Measurements from ENCODE around the gene CNTNAP3B.
"Not testable (repeated sequence)": the region's sequence is repeated elsewhere in the genome, so short reads cannot be mapped to it uniquely, and the experiment has no call there.

CNTNAP3B gene

DNA sequence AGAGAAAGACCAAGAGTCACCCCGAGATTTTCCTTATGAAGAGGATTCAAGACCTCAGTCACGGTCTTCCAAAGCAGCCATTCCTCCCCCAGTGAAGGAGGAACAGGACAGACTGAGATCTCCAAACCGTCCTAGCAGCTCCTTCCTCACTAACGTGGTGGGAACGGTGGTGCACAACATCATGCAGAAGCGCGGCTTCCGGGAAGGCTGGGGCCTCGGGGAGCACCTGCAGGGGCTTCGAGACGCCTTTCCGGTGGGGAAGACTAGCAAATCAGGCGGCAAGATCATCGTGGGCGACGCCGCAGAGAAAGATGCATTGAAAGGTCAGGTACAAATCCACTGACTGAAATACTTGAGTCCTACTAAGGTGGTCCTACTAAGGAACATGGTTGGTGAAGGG, 154.3 kb downstream of the CNTNAP3B start:
- not testable (repeated sequence) for DNase-seq

DNA sequence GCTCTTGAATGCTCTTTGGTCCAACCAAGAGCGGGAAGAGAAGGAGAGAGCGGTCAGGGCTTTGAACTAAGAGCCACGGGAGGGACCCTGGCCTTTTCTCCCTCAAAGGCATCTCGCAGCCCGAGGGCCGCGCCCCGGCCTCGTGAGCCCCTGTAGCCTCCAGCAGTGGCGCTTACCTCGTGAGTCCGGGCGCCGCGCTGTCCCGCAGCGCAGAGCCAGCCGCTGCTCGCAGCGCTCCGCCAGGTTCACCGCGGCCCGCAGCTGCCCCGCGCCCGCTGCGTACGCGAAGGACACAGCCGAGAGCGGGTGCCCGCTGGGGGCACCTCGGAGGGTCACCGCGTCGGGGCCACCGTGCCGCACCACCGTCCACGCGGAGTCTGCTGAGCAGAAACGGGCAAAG, 176.2 kb downstream of the CNTNAP3B start:
- DNase-seq: not testable (repeated sequence)

DNA sequence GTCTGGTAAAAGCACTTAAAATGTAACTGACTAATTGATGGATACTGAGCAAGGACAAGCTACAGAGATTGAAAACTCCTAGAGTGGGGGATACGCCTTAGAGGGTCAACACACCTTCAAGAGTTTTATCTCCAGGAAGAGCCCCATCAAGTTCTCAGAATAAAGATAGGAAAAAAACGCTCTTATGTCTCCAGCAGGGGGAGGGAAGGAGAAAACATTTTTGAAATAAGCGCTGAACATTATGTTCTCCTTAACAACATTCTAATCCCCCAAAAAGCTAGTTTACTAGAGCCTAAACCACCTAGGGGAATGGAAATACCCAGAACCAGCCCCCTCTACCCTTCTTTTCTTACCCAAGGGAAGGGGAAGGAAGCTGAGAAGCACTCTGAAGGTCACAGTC, 187.5 kb downstream of the CNTNAP3B start:
- not testable (repeated sequence) for DNase-seq

DNA sequence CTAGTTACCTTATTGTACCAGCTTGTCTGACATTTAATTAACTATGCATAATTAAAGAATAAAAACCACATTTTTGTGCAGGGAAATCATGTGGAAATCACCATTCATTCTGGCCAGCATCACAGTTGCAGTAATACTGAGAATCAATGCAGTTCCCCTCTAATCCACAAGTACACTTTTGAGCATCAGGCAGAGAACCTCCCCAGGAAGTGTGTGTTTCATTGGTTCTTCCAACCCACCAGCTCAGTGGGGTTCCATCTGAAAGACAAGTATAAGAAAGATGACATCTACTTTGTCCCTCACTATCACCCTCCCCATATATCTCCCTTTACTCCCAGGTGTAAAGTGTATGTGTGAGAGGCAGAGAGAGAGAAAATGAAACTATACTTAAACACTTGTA, 191.1 kb downstream of the CNTNAP3B start:
- not testable (repeated sequence) for DNase-seq

DNA sequence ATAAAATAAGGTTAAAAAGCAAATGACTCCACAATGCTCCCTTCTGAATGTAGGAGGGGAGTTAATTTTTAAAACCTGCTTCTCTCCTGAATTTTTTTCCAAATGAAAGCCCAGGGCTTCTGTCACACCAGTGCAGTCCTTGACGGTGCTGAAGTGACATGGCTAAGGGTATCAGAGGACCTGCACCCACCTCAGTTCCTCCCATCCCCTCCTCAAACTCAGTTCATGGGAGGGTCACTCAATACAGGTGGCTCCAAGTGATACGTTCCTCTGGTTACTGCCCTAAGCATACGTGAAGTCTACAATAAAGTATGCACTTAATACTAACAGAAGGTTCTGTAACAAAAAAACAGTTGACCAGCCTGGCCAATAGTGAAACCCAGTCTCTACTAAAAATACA, 193.5 kb downstream of the CNTNAP3B start:
- DNase-seq: not testable (repeated sequence)

DNA sequence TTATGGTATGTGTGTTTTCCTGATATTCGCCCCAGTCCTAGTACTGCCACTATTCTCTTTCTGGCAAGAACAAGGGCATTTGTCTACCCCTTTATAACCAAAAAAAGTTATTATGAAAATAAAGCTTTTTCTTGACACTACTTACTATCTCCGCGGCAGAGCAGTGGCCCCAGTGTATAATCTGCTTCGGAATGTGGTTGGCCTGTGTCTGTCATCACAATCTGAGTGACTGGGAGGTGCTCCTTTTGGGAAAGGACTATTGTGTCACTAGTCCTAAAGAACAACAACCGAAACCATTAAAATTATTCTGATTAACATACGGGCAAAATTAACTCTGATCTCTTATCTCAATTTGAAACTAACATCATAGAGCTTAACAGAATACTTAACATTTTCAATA, 200.1 kb downstream of the CNTNAP3B start:
- DNase-seq: not testable (repeated sequence)

DNA sequence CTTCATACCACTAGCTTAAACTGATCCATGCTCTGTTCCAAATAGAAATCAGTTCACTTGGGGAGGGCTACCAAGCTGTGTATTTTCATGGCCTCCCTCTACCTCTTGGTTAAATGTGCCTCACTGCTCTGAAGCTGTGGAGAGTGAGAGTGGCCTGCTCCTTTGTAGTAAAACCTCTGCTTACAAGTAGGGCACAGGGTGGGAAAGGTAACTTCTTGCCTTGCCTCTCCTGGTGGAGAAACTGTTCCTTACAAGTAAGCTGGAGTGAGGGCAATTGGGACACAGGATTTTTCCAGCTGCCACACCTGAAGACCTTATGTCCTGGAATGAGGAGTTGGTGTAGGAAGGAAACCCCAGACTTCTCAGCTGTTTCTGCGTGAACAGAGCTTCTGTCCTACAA, 211.9 kb downstream of the CNTNAP3B start:
- not testable (repeated sequence) for DNase-seq

DNA sequence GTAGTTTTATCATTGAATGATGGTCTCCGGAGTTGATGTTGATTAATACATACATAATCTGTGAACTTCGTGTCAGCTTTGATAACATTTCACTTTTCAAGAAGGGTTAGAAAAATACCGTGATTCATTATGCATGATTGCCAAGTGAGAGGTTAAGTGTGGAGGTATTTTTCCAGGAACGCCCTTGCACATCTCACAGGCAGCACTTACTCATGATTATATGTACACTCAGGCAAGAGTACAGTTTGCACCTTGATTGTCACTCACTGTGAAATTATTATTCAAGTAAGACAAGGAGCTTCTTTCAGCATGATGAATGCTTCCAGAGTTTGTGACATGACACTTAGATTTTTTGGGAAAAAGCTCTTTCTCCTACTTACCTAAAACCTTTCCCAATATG, 223.7 kb downstream of the CNTNAP3B start:
- DNase-seq: not testable (repeated sequence)

DNA sequence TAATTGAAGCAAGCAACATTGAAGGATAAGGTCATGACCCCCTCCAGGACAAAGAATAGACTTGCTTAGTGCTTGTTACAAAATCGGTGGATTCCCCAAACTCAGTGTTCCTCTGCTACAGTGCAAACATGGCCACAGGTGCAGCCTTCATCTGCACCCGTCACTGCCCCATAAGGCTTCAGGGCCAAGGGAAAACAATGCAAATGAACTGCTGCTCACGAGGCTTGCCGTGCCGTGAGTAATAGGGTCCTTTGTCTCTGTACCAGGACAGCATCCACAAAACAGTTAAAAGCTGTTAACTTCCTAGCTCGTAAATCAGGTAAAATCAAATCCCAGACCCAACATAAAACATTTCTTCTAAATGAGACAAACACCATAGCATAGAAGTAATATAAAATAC, 226.5 kb downstream of the CNTNAP3B start:
- not testable (repeated sequence) for DNase-seq

DNA sequence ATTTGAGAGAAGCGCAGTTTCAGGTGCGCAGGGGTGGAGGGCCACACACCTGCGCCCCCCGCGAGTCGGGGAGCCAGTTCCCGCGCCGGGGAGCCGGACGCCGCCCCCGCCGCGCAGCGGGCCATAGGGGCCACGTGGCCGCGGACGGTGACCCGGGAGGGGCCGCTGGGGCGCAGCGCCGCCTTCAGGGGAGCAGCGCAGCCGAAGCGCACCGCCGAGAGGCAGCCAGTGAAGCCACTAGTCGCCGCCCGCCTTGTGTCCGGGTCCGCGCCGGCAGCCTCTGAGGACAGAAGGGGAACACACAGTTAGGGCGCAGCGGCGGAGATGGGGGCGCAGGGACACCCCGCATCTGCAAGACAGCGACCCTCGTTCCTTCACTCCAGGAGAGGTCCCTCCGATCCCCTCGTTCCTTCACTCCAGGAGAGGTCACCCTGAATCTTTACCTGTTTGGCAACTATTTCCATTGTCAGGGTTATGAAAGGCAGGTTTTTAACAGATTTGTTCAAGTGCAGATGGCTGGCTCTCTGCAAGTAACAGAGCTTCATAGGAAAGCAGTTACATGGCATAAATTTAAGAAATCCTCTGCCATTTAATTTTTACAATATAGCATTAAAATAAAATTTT, 230.4 kb downstream of the CNTNAP3B start:
- not testable (repeated sequence) for DNase-seq

DNA sequence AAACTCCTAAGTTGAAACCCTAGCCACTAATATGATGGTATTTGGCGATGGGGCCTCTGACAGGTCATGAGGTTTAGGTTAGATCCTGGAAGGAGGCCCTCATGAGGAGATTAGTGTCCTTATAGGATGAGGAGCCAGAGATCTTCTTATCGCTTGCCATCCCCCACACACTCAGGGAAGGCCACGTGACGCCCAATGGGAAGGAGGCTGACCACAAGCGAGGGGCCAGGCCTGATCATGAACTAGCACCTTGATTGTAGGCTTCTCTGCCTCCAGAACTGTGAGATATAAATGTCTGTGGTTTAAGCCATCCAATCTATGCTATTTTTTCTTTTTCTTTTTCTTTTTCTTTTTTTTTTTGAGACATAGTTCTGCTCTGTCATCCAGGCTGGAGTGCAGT, 254.7 kb downstream of the CNTNAP3B start:
- DNase-seq: not testable (repeated sequence)

DNA sequence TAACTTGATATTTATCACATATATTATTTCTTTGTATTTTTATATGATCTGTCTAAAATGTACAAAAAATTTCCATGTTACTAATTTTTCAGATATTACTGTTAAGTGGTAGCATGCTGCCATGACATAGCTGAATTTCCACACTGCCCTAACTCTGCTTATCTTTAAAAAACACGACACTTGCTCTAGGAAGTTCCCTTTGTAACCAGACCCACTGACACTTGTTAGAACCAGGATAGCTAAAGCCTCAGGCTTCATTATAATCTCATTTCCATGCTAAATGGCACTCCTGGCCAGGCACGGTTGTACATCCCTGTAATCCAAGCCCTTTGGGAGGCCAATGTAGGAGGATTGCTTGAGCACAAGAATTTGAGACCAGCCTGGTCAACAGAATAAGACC, 273.8 kb downstream of the CNTNAP3B start:
- DNase-seq: not testable (repeated sequence)

DNA sequence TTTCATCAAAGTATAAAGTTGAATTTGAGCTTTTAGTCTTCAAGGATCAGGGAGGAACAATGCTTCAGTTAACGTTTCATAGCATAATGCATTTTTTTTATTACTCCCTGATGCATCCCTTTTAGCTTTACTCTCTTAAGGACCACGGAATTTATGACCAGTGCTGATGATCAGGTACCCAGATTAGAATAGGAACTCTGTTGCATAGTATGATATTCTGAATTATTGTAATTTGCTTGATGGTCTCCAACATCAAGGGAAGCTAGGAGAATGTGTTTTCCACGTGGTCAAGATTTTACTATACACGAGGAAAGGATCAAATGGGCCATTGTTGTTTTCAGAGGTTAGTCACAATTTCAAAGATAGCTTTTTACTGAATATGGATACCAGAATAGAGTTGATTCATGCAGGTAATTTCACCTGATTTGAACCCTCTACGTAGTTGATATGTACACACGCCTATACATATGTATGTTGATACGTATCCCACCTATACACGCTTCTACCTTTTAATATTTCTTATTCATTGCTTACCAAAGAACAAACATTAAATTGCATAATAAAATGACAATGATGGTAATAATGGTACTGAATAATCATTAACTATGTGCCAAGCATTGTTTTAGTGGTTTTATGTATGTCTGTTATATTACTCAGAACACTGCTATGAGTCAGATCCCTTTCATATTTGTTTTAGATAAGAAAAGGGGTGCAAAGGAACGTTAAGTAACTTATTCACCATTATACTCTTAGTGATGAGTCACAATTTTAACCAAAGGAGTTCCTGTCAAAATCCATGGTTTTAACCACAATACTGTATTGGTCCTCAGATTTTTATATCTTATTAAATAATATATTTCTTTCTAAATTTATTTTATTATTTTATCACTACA, 277.1 kb downstream of the CNTNAP3B start:
- not testable (repeated sequence) for DNase-seq

DNA sequence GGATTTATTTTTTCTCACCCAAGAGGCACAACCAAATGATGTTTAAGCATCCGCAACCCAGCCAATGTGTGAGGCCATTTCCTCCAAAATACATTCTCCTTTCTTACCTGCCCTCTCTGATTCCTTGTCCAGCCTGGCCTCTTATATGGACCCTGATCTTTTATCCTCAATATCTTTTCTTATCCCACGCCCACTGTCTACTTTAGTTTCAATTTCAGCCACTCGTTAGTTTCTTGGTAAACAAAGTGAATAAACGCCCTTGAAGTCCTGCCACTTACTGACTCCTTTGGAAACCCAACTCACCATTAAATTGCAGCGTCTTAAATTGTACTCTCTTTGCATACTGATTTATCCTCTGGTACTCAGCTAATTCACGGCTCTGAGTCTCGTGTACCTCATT, 281.4 kb downstream of the CNTNAP3B start:
- not testable (repeated sequence) for DNase-seq
